Omental fat pad (tissue), 4 donors: ENCODE results near the gene ERC2. TPM values are rescaled to one million over a fixed set of nuclear protein-coding genes. Genes with fewer than 3 reads are reported as not detected.

Source experiments
- ATAC-seq: fragments of 150-250 bp; one replicate; pipeline ENCODE4 v1.9.1; 2016; ENCODE audit warnings: mild to moderate bottlenecking, moderate library complexity; ENCODE audit not compliant: low FRiP score
- DNase-seq: peaks from one replicate; pipeline ENCODE4 v3.0.0-alpha.2; 2019; ENCODE audit warnings: low spot score
- CTCF ChIP-seq, 3 donors: fragments of 450-650 bp; IDR thresholded peaks; one replicate each; pipeline ENCODE4 v1.5.1; 2016 to 2017; ENCODE audit warnings: antibody characterized with exemption in 3 of 3, mild to moderate bottlenecking in 3 of 3, moderate library complexity in 2 of 3
- total RNA-seq, 4 donors: library from RNA; depleted of rRNA; stranded (reverse); fragments of >200 nt; gene quantifications; one replicate each; pipeline ENCODE4 v1.1.0, GENCODE V29; 2016

The ERC2 gene
- total RNA-seq, 4 donors from 2014 or later: 0.75 to 4.2 (median 2.3) TPM; not detected in 1

DNA sequence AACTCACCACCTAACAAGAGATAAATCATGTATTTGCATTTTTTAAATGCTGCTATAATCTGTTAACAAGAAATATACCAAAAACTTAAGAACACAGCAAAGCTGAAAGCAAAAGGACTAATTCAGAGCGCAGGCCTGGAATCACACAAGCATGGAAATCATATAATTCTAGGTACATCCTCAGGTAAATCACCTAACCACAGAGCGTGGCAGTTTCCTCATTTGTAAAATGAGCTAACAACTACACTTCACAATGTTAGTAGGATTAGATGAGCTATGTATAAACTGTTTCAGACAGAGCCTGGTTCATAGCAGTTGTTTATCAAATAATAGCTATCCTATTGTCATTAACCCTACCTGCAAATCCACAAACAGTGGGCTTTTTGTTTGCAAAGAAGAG lies 146.4 kb downstream of the ERC2 start:
- no peak for TF ChIP-seq CTCF (IDR thresholded peaks at IDR 0.05)
- DNase-seq (no peak), ATAC-seq (no peak)

- ATAC-seq (no peak), DNase-seq (no peak)
- no peak for TF ChIP-seq CTCF (IDR thresholded peaks at IDR 0.05)
Observed at GRCh38 chr3:56321383-56321782, 146.9 kb downstream of the ERC2 start.

DNA sequence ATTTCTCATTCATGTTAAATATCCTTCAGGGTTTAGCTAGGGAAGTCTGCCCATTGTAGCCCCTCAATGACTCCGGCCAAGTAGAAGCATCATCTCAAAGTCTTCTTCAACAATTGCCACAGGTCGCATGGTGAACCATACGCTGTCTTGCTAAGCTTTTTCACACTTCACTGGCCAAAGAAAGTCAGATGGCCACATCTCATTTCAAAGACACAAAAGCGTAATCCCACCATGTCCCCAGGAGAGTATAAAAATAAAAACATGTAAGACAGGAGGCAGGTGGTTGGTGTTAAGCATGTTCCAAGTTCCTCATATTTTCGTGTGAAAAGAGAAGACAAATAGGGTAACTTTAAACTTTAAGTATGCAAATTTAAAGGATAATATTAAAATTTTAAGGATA lies 147.4 kb downstream of the ERC2 start:
- DNase-seq: no peak
- no peak for ATAC-seq
- no peak for TF ChIP-seq CTCF (IDR thresholded peaks at IDR 0.05)

DNA sequence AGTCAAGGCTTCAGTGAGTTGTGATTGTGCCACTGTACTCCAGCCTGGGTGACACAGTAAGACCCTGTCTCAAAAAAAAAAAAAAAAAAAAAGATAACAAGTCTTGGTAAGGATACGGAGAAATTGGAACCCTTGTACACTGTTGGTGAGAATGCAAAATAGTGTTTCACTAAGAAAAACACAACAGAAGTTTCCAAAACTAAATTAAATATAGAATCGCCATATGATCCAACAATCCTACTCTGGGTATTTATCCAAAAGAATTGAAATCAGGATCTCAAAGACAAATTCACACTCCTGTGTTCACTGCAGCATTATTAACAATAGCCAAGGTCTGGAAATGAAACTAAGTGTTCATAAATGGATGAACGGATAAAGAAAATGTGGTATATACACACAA lies 149.4 kb downstream of the ERC2 start:
- no peak for TF ChIP-seq CTCF (IDR thresholded peaks at IDR 0.05)
- ATAC-seq (no peak), DNase-seq (no peak)

DNA sequence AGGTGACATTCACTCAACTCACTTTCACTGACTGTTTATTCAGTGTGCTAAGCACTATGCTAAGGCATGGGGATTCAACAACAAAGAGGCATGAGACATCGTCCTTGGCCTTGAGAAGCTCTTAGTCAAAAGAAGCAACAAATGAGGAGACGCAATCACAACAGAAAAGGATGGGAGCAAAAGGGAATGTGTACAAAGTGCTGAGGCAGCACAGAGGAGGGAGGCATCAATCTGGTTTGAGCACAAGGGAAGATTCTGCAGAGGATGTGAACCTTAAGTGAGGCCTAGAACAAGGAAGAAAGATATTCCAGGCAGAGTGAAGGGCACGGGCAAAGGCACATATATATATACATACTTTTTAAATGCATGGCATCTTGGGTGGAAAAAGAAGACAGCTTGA lies 151.3 kb downstream of the ERC2 start:
- no peak for DNase-seq
- no peak for TF ChIP-seq CTCF (IDR thresholded peaks at IDR 0.05)
- ATAC-seq: no peak

DNA sequence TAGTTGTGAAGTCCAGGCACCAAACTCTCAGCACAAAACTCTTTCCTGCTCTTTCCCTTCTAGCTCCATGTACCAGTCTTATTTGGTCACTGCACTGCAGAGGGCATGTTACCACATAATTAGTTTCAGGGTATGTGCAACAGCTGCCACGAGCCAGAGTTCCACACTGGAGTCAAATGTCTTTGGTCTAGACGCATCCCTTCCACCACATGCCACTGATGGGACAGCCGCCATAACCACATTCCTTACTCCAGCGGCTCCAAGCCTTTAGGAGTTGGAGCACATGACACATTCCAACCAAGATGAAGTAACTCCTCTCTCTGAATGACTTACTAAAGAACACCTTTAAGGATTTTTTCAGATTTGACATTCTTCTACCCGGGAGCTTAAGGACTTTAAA lies 153.4 kb downstream of the ERC2 start:
- no peak for ATAC-seq

GRCh38 chr3:56309465-56309864 lies 158.8 kb downstream of the ERC2 start:
- no peak for ATAC-seq
- DNase-seq: no peak
- no peak for TF ChIP-seq CTCF (IDR thresholded peaks at IDR 0.05)

More for the DNA sequence above, 153.4 kb downstream of the ERC2 start:
- DNase-seq: no peak
- TF ChIP-seq CTCF (IDR thresholded peaks at IDR 0.05): no peak
